SK-N-MC (cell line): ENCODE measurements around the gene FXN.

Experiments
- EZH2 ChIP-seq: fragments of 200-600 bp; sonication (generic); IDR thresholded peaks from one replicate; pipeline ENCODE4 v1.6.1; 2017; ENCODE audit warnings: antibody characterized with exemption
- FOXP2 ChIP-seq: optimal IDR thresholded peaks from 2 replicates; pipeline ENCODE3; 2011; ENCODE audit warnings: mild to moderate bottlenecking, moderate library complexity; ENCODE audit not compliant: insufficient read depth; ENCODE audit errors: extremely low read length, control extremely low read depth
- POLR2AphosphoS5 ChIP-seq: IDR thresholded peaks from 2 replicates; pipeline ENCODE4 v1.6.1; 2012; ENCODE audit warnings: mild to moderate bottlenecking, low read depth, low read length, borderline replicate concordance

DNA sequence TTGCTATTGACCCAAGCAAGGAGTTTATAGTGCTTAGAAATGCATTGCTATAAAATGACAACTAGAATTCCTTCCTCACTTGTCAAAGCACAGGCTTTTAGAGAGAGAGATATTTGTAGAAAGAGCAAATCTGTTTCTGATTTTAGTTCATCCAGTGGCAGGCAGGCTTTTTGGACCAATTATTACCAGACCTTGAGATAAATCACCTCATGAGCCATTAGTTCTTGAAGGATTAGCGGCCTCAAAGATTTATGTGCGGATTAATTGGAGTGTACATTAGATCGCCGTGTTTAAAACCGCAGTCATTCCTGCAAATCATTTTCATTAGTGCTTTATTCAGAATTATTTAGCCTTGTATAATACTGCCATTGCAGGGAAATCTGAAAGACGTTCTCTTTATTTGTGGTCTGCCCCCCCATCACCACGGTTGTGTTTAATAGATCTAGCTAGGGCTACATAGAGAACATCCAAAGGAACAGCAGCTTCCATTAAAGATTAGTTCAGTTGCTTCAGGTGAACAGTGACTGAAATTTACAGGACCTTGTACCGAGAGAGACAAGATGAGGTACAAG, 109.7 kb downstream of the FXN start:
- TF ChIP-seq POLR2AphosphoS5 (peak; percentile 32; the same call in 1 of the 2 replicates), EZH2 (no peak), FOXP2 (no peak)
